GM21619 (cell line): ENCODE measurements around the gene FUOM.

ENCODE experiments used
- ATAC-seq: cut with Tn5 transposase; IDR thresholded peaks from one replicate; pipeline ENCODE4 v1.9.1; 2021; ENCODE audit not compliant: unreplicated experiment

The FUOM gene

DNA sequence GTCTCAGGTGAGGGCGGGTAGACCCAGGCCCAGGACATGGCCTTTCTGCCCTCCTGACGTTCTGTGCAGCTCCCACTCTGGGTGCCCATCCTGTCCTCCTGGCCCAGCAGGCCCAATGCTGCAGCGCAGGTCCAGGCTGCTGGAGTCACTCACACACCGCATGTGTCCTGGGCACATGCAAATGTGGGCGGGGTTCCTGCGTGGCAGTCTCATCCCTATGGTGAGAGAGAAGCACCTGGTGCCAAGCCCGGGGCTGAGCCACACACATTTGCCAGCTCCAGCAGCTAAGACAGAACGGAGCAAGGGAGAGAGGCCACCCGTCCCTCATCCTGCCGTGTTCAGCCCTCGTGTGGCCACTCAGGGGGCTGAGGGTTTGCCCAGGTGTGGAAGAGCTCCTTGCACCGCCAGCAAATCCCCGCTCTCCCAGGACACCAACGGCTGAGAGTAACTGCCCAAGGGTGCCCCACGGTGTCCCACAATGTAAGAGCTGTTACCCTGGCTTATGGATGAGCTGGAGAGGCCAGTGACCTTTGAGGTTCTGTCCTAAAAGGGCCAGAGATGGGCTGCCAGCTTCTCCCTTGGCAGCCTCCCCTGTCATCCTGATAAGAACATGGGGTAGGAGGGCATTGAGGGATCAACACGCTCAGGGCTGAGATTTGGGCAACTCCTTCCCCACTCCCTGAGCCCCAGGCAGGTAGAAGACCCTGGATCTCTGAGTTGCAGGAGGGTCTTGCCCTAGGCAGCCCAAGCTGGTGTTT, 4.4 kb downstream of the FUOM start:
- no peak for ATAC-seq

DNA sequence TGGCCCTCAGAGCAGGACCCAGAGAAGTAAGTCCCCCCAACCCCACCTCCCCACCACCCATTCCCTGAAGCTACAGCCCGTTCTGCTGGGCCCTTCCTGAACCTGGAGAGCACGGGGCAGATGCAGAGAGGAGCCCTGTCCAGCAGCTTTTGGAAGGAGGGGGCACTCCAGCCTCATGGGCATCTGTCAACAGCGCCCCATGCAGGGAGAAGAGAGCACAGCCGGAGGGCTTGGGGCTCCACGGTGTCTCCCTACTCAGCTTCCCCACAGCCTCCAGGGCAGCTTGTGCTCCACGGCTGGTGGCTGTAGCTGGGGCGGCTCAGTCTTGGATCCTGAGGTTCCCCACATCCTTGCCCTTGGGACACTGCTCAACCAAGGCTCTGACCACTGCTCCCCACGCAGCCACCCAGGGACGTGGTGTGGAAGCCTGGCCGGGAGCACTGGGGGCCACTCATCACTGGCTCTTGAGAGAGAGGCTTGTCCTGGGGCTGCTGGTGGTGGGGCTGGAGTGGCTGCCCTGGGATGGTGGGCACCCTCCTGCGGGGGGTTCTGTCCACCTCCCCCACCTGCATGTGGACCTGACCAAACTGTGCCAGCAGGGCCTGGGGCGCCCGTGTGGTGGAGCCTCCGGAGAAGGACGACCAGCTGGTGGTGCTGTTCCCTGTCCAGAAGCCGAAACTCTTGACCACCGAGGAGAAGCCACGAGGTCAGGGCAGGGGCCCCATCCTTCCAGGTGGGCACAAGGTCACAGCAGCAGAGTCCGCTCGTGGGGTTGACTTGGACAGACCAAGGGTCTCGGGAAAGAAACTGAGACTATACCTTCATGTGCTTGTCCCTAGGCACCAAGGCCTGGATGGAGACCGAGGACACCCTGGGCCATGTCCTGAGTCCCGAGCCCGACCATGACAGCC, 6.2 kb downstream of the FUOM start:
- ATAC-seq: no peak

DNA sequence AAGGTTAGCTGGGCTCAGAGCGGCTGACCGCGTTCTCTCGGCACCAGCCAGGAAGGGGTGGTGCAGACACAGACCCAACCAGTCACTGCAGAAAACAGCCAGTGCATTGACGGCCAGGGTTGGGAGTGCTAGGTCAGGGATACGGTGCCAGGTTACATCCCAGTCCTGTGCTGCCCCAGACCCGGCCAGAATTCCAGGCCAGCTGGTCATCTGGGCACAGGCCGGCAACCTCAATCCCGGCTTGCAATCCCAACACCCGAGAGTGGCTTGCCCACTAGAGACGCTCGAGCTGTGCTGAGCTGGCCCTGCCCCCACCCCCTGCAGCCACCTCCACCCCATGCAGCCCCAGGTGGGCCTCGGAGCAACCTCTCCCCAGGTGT, 6.9 kb downstream of the FUOM start:
- no peak for ATAC-seq

- ATAC-seq: no peak
Measured at GRCh38 chr10:133350283-133350949, 7.4 kb downstream of the FUOM start.

GRCh38 chr10:133349577-133350011, 8.2 kb downstream of the FUOM start:
- ATAC-seq: no peak

DNA sequence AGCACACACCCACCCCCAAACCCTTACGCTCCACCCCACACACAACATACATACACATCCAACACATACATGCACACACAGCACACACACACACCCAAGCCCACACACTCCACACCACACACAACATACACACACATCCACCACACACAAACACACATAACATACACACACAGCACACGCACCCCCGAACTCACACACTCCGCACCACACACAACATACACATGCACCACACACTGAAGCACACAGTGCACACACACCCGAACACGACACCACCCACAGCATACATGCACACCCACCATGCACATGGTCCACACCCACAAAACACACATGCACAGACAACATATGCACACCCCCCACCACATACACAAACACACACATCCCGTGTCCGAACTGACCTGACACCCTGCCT, 8.7 kb downstream of the FUOM start:
- ATAC-seq: no peak

DNA sequence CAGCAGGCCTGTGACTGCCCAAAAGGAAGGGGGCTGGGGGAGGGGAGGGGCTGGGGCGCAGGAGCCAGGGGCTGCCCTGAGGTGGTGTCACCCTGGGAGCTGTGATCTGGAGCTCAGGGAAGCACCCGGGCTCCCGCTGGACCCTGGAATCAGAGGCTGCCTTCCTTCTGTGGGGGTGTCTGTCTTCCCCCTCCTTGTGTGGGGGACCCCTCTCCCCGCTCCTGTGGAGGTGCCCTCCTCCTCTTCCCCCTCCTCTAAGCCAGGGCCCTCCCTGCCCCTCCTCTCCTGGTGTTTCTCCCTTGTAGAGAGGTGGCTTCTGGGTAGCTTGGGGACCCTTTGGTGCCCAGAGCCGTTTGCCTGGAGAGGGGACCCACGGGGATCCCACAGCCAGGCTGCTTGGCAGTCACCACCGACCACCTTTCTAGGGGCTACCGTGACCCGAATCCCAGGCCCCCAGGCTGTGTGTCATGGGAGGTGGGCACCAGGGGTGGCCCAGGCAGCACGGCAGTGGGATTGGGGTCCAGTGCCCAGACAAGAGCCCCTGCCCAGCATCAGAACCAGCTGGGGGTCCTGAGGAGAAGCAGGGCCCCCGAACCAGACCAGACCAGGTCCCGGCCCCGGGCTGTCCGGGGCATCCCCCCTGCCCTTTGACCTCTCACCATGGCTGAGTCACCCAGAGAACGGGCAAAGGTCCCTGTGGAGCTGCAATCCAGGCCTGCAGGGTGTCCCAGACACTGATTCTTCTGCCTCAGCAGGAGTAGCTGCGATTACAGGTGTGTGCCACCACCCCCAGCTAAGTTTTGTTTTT, 9.9 kb downstream of the FUOM start:
- no peak for ATAC-seq

- no peak for ATAC-seq
Measured at GRCh38 chr10:133346413-133346812, 11.4 kb downstream of the FUOM start.

- no peak for ATAC-seq
Measured at GRCh38 chr10:133344236-133344635, 13.6 kb downstream of the FUOM start.

DNA sequence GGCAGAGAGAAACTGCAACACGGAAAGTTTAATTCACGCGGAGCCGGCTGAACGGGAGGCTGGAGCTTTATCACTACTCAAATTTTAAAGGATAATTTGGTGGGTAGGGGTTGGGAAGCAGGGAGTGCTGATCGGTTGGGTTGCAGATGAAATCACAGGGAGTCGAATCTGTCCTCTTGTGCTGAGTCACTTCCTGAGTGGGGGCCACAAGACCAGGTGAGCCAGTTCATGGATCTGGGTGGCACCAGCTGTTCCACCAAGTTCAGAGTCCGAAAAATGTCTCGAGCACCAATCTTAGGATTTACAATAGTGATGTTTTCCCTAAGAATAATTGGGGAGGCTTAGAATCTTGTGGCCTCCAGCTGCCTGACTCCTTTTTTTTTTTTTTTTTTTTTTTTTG, 14.3 kb downstream of the FUOM start:
- no peak for ATAC-seq

- no peak for ATAC-seq
Measured at GRCh38 chr10:133342942-133343341, 14.9 kb downstream of the FUOM start.

DNA sequence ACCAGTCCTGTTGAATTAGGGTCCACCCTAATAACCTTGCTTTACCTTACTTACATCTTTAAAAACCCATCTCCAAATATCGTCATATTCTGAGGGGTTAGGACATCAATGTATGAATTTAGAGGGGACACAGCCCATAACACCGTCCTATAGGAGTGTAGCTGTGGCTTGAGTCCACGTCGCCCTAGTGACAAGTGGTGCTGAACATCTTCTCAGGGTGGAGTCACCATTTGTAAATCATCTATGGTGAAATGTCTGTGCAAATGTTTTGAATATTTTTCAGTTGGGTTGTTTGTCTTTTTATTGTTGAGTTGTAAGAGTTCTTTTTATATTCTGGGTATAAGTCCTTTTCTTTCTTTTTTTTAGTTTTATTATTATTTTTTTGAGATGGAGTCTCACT, 15.8 kb downstream of the FUOM start:
- ATAC-seq: no peak

GRCh38 chr10:133339708-133340380, 18.0 kb downstream of the FUOM start:
- ATAC-seq: no peak

DNA sequence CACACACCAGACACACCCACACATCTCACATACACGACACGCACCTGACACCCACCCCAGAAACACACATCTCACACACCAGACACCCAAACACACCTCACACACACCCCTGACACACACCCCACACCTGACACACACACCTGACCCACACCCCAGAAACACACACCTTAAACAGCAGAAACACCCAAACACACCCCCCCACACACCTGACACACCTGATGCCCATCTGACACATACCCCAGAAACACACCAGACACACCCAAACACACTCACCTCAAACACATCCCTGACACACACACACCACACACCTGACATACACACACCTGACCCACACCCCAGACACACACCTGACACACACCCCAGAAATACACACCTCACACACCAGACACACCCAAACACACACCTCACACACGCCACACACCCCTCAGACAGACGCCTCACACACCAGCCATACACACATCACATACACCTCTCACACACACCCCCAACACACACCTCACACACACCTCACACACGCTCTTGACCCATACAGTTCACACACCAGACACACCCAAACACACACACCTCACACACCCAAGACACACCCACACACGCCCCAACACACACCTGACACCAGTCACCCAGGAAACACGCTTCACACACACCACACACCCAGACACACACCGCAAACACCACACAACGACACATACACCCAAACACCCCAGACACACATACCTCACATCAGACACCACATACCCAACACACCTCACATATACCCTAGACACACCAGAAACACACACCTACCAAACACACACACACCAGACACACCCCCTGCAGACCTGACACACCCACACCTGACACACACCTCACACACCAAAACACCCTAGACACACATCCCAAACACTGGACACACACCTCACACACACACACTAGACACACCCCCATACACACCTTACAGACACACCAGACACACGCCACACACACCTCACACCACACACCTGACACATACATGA, 19.4 kb downstream of the FUOM start:
- no peak for ATAC-seq

DNA sequence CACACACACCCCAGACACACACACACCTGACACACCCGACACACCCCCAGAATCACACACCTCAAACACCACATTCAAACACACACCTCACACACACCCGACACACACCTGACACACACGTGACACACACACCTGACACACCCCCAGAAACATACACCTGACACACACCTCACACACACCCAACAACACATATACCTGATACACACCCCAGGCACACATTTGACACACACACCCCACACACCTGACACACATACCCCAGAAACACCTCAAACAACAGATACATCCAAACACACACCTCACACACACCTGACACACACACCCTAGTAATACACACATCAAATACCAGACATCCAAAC, 20.5 kb downstream of the FUOM start:
- ATAC-seq: no peak

DNA sequence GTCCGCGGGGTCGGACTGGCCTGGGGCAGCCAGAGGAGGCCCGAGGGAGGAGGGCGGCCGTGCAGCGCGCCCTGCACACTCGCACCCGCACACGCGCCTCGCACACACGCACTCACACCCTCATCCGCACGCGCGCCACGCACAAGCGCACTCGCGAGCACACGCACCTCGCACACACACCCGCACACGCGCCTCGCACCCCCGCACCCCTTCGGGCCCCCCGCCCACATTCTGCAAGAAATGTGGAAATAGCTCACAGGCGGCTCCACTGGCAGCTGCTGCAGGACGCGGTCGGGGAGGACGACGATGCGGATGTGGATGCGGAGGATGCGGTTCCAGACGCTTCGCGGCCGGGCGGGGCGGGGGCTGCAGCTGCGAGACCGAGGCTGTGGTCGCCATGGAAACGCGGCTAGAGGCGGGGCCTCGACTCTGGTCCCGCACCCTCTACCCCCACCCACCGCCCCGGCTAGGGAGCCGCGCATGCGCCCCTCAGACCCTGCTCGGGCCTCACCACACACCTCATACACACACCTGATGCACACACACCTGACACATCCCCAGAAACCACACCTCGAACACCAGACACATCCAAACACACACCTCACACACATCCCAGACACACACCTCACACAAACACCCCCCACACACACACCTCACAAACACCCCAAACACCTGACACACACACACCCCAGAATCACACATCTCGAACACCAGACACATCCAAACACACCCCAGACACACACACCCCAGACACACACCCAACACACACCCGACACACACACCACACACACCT, 21.0 kb downstream of the FUOM start, which contains the start of gene CALY:
Gene CALY, minus strand, starts transcription at position 320 of the 793 bp plus-strand sequence. CDS start 7,907 bp downstream, outside the sequence.
- no peak for ATAC-seq

DNA sequence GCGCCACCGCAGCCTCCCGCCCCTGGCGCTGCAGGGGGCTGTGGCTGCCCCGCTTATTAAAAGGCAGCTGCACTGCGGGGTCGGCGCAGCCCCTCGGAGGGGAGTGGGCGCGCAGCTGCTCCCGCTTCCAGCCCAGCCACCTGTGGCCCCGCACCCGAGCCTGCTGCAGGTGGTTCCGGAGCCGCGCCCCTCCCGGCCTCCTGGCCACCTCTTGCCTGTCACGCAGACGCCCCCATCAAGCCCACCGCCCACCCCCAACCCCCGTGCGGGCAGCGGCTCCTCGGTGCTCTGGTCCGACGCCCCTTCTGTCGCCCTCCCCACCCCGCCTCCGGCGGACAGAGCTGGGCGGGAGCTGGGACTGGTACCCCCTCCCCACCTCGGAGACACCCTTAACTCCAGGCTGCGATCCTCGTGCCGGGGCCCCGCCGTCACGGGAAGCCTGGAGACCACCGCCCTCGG, 21.7 kb downstream of the FUOM start:
- ATAC-seq: no peak
